Loucy (cell line): ENCODE measurements around the gene TNPO3.

ENCODE experiments used
- CTCF ChIP-seq: fragments of 200-600 bp; sonication (generic); conservative IDR thresholded peaks from 2 replicates; pipeline ENCODE4 v1.5.1; 2014; ENCODE audit warnings: mild to moderate bottlenecking, antibody characterized with exemption, low read length
- EZH2phosphoT487 ChIP-seq: fragments of 200-600 bp; IDR thresholded peaks from 2 replicates; pipeline ENCODE4 v1.6.1; 2018; ENCODE audit warnings: antibody characterized with exemption, mild to moderate bottlenecking, moderate library complexity, borderline replicate concordance

DNA sequence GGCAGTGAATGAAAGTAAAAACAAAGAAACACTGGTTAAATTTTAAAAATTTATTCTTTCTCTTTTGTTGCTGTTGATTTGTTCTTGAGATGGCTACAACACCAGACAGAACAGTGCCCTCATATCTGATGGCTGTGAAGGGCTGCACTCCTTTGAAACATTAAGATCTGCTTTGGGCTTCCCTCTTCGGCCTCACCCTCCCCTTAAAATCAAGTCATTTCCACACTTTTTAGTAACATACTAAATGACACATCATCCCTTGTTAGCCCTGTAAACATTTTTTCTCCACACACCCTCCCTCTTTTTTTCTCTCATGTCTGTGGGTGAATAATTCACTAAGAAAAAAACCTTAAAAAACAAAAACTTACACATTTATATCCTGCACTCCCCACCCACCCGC lies 100.8 kb downstream of the TNPO3 start:
- TF ChIP-seq CTCF (no peak), EZH2phosphoT487 (no peak)
